Dermis lymphatic vessel endothelial cell (primary cell): Measurements from ENCODE around the gene SAMD7. TPM values are rescaled to one million over a fixed set of nuclear protein-coding genes. Genes with fewer than 3 reads are reported as not detected.

ENCODE experiments used
- total RNA-seq: library from RNA; depleted of rRNA; stranded (reverse); fragments of >200 nt; gene quantifications from 2 replicates; pipeline ENCODE4 v1.2.1, GENCODE V29; 2014

The SAMD7 gene
- total RNA-seq: not detected in 2 replicates

GRCh38 chr3:169911272-169911671 lies at the start of gene SAMD7:
Gene SAMD7 (plus strand): TSS chr3:169911572. CDS start chr3:169919499, 7,927 bp downstream.

GRCh38 chr3:169869484-169870220 lies 41.7 kb upstream of the SAMD7 start, which contains the start of gene LRRC31:
Gene LRRC31 (minus strand): TSS chr3:169869935. CDS start chr3:169869807, 128 bp downstream.

GRCh38 chr3:169966428-169966950 lies 55.1 kb downstream of the SAMD7 start, which contains the start of gene SEC62:
Gene SEC62 (plus strand): TSS chr3:169966807. CDS start chr3:169966823, 16 bp downstream.

Other genes with a start within 250 kb of the SAMD7 start
- 3.0 and 3.7 TPM in 2 replicates for gene MECOM, start 247.9 kb upstream of the SAMD7 start, total RNA-seq
- 47.0 and 112 TPM in 2 replicates for gene TERC, start 146.5 kb upstream of the SAMD7 start, total RNA-seq
- 1.0 and 2.7 TPM in 2 replicates for gene ACTRT3, start 142.0 kb upstream of the SAMD7 start, total RNA-seq
- gene MYNN, start 138.2 kb upstream of the SAMD7 start, total RNA-seq: 20.5 and 28.4 TPM in 2 replicates
- 0.09 TPM in 1 of 2 replicates, not detected in the other for gene LRRIQ4, start 98.7 kb upstream of the SAMD7 start, total RNA-seq
- 1.2 and 2.2 TPM in 2 replicates for gene LRRC34, start 98.7 kb upstream of the SAMD7 start, total RNA-seq
- gene LRRC31, start 41.6 kb upstream of the SAMD7 start, total RNA-seq: not detected in 2 replicates
- 36.0 and 47.3 TPM in 2 replicates for gene SEC62, start 55.2 kb downstream of the SAMD7 start, total RNA-seq
- 1.2 TPM in 2 replicates for gene GPR160, start 126.4 kb downstream of the SAMD7 start, total RNA-seq